AG04449 (cell line): ENCODE measurements around the gene CTSG.

ENCODE experiments used
- CTCF ChIA-PET: fragments of 350-600 bp; formaldehyde crosslinking; extraction: SDS; loops from one replicate; lab custom pipeline; 2021; ENCODE audit warnings: antibody characterized with exemption; lab: Yijun Ruan, JAX
- POLR2A ChIA-PET: fragments of 400-600, 350-600 bp; formaldehyde crosslinking; extraction: SDS; loops from one replicate; lab custom pipeline; 2020; ENCODE audit warnings: antibody characterized with exemption, inconsistent platforms; lab: Yijun Ruan, JAX
- DNase-seq: peaks from one replicate; pipeline ENCODE4 v3.0.0-alpha.2; 2010; ENCODE audit warnings: low read depth, low spot score
- H3K4me3 ChIP-seq: 2 replicates; pipeline ENCODE4 v1.5.1; 2011; ENCODE audit warnings: low read depth, mild to moderate bottlenecking, control low read depth, low read length
- TF ChIP-seq, protein P1 (sequence below): IDR thresholded peaks from one replicate; pipeline ENCODE4 v1.5.1; 2011; ENCODE audit warnings: mild to moderate bottlenecking, moderate library complexity, low read length, control low read depth, inconsistent platforms; ENCODE audit not compliant: insufficient read depth; ENCODE audit errors: missing control alignments

The CTSG gene, protein sequence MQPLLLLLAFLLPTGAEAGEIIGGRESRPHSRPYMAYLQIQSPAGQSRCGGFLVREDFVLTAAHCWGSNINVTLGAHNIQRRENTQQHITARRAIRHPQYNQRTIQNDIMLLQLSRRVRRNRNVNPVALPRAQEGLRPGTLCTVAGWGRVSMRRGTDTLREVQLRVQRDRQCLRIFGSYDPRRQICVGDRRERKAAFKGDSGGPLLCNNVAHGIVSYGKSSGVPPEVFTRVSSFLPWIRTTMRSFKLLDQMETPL

DNA sequence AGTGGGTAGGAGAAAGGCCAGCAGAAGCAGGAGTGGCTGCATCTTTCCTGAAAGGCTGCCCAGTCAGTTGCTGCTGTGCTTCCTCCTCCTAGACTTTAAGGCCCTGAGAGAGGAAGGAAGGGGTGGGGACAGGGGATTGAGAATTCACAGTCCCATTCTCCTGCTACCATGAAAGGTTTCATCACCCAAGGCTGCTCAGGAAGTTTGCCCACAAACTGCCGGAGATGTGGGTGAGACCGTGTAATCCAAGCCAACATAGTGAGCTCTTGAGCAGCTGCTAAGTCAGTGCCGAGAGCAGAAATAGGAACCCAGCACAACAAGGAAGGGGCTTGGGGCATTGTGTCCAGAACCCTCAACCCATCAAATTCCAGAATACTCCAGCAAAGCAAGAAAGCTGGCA lies at the start of gene CTSG:
Gene CTSG, minus strand, starts transcription at position 69 of the 400 bp plus-strand sequence. Its CDS starts 27 bp downstream, at position 42.
- POLR2A ChIA-PET: no interaction called here
- TF ChIP-seq, protein P1, sequence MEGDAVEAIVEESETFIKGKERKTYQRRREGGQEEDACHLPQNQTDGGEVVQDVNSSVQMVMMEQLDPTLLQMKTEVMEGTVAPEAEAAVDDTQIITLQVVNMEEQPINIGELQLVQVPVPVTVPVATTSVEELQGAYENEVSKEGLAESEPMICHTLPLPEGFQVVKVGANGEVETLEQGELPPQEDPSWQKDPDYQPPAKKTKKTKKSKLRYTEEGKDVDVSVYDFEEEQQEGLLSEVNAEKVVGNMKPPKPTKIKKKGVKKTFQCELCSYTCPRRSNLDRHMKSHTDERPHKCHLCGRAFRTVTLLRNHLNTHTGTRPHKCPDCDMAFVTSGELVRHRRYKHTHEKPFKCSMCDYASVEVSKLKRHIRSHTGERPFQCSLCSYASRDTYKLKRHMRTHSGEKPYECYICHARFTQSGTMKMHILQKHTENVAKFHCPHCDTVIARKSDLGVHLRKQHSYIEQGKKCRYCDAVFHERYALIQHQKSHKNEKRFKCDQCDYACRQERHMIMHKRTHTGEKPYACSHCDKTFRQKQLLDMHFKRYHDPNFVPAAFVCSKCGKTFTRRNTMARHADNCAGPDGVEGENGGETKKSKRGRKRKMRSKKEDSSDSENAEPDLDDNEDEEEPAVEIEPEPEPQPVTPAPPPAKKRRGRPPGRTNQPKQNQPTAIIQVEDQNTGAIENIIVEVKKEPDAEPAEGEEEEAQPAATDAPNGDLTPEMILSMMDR: no peak
- no peak for DNase-seq
- H3K4me3 ChIP-seq: no peak within 1 kb of the TSS
- CTCF ChIA-PET: no interaction called here

DNA sequence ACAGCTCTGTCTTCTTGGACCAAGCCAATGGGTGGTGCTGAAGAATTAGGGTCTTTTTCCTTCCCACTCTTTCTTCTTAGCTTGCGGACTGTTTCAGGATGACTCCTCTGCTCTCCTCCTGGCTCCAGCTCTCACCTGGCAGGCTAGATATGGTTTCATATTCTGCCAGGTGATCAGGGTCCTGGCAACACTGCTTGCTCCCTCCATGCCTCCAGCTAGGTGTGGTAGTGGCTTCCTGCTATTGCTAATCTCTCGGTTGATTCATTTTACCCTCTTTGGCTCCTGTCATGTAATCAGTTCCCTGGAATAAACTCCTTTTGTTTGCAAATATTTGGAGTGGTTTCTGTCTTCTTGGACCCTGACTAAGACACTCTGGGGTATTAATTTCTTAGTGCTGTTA lies 37.7 kb upstream of the CTSG start:
- POLR2A ChIA-PET: no interaction called here
- CTCF ChIA-PET: no interaction called here
- no peak overlapping the region for H3K4me3 ChIP-seq
- TF ChIP-seq, protein P1: no peak
- no peak for DNase-seq

DNA sequence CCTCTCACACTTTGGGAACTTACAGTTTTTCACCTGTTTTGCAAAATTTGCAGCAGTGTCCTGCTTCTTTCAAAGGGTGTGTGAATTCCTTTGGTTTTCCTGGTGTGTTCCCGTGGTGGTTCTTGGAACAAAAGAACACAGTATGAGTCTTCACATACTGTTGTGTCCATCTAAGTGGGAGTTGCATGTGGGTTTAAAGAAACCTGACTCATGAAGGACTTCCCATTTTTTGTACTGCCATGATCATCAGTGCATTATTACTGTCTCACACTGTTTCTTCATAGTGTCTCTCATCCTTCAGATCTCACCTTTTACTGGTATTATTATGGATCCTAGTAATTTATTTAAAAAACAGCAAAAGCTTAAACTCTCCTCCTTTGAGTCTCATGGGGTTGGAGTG lies 37.2 kb upstream of the CTSG start:
- ChIA-PET POLR2A (no interaction called here), CTCF (no interaction called here)
- TF ChIP-seq, protein P1: no peak
- H3K4me3 ChIP-seq: no peak overlapping the region
- no peak for DNase-seq

DNA sequence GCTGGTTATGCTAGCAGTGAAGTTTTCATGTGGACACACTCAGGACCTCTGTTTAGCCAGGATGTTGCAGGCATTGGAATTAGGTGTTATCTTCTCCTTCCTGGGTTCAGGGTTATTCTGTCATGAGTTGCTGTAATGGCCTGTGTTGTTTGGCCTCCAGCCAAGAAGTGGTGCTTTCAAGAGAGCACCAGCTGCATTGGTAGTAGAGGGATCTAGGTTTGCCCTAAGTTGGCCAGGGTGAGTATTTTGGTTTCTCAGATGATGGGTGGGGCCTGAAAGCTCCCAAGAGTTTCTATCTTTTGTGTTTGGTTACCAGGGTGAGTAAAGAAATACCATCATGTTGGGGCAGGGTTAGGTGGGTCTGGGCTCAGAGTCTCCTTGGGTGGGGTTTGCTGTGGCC lies 36.1 kb upstream of the CTSG start:
- DNase-seq: no peak
- ChIA-PET CTCF (no interaction called here), POLR2A (no interaction called here)
- no peak overlapping the region for H3K4me3 ChIP-seq
- TF ChIP-seq, protein P1: no peak

DNA sequence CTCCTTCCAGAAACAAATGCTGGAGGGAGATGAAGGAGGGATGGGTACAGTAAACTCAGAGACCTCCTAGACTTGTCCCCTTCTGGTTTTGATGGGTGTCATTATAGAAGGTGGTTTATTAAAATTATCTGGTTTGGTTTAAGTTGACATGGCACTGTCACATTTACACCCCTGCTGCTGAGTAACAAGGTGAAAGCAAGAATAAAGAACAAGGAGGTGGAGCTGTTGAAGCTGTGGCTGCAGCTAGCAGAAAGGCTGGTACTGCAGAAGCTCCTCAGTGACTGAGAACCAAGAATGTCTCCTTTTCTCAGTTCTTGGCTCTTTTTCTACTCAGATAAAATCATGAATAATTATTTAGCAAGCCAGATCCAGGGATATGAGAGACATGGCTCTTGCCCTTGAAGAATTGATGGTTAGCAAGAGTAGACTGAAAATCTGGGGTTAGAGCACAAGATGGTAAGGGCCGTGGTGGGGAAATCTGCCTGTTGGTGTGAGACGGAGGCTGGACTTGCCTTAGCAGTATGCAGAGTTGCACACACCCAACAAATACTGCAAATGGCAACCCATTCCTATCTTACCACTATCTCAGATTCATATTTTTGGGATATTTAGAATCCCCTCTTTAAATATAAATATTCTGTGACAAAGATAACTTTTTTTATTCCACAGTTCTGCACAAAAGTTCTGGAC lies 33.8 kb upstream of the CTSG start, which contains the start of gene GZMH:
Gene GZMH, minus strand, starts transcription at position 31 of the 690 bp plus-strand sequence. CDS start 72 bp downstream, outside the sequence.
- CTCF ChIA-PET: no interaction called here
- no peak for DNase-seq

More for the DNA sequence above, 33.8 kb upstream of the CTSG start, which contains the start of gene GZMH:
- POLR2A ChIA-PET: no interaction called here
- H3K4me3 ChIP-seq: no peak within 1 kb of the TSS
- TF ChIP-seq, protein P1: no peak
